H1 (cell line): Measurements from ENCODE around the gene ZNF223. TPM values are rescaled to one million over a fixed set of nuclear protein-coding genes. Genes with fewer than 3 reads are reported as not detected.

ENCODE experiments used
- ASH2L ChIP-seq: fragments of 200-600, 300-600 bp; sonication (generic); IDR thresholded peaks from one replicate; pipeline ENCODE4 v1.7.1; 2017; ENCODE audit warnings: low read length
- BCL11A ChIP-seq, 2 experiments: IDR thresholded peaks; one replicate each; pipeline ENCODE4 v1.6.1; 2011; ENCODE audit warnings: low read depth in 2 of 2, low read length in 2 of 2, mild to moderate bottlenecking in 2 of 2
- EP300 ChIP-seq, 2 experiments: IDR thresholded peaks; 1 replicate in 1 of 2; 2 replicates in 1 of 2; pipeline ENCODE4 v1.6.1; 2011 to 2012; ENCODE audit warnings: low read depth in 2 of 2, low read length in 2 of 2, mild to moderate bottlenecking in 2 of 2, borderline replicate concordance in 1 of 2, inconsistent platforms in 1 of 2, moderate library complexity in 1 of 2
- EZH2 ChIP-seq: fragments of 200-600 bp; sonication (generic); IDR thresholded peaks from 2 replicates; pipeline ENCODE4 v1.7.1; 2012; ENCODE audit warnings: low read depth, mild to moderate bottlenecking, moderate library complexity, low read length, inconsistent platforms; ENCODE audit not compliant: severe bottlenecking
- HDAC2 ChIP-seq, 2 experiments: fragments of 300-600 bp in 1 of 2; sonication (generic) in 1 of 2; IDR thresholded peaks; 2 replicates each; pipeline ENCODE4 v1.6.1; 2011 to 2012; ENCODE audit warnings: low read depth in 2 of 2, low read length in 2 of 2, mild to moderate bottlenecking in 2 of 2, moderate library complexity in 2 of 2, borderline replicate concordance in 1 of 2, inconsistent platforms in 1 of 2
- HDAC6 ChIP-seq: IDR thresholded peaks from one replicate; pipeline ENCODE4 v1.7.1; 2012; ENCODE audit warnings: low read depth, mild to moderate bottlenecking, inconsistent platforms, low read length, moderate library complexity
- JUN ChIP-seq: IDR thresholded peaks from 2 replicates; pipeline ENCODE4 v1.6.1; 2011; ENCODE audit warnings: low read depth, mild to moderate bottlenecking, improper control_type of control experiment, low read length
- JUND ChIP-seq: IDR thresholded peaks from 2 replicates; pipeline ENCODE4 v1.6.1; 2011; ENCODE audit warnings: mild to moderate bottlenecking, improper control_type of control experiment, low read length
- KDM1A ChIP-seq: fragments of 200-600, 300-600 bp; sonication (generic); IDR thresholded peaks from 2 replicates; pipeline ENCODE4 v1.7.1; 2016; ENCODE audit warnings: mild to moderate bottlenecking, low read length, borderline replicate concordance
- KDM4A ChIP-seq: IDR thresholded peaks from one replicate; pipeline ENCODE4 v1.7.1; 2012; ENCODE audit warnings: low read depth, mild to moderate bottlenecking, moderate library complexity, low read length, inconsistent platforms; ENCODE audit not compliant: severe bottlenecking
- KDM5A ChIP-seq: fragments of 200-600 bp; IDR thresholded peaks from 2 replicates; pipeline ENCODE4 v1.7.1; 2012; ENCODE audit warnings: mild to moderate bottlenecking, low read length, inconsistent platforms, mixed read lengths
- MAFK ChIP-seq: IDR thresholded peaks from 2 replicates; pipeline ENCODE4 v1.6.1; 2012; ENCODE audit warnings: low read depth, mild to moderate bottlenecking, improper control_type of control experiment, low read length
- NRF1 ChIP-seq: IDR thresholded peaks from 2 replicates; pipeline ENCODE4 v1.6.1; 2011; ENCODE audit warnings: mild to moderate bottlenecking, low read depth, low read length, improper control_type of control experiment
- RFX5 ChIP-seq: IDR thresholded peaks from 2 replicates; pipeline ENCODE4 v1.6.1; 2011; ENCODE audit warnings: low read depth, low read length, improper control_type of control experiment, borderline replicate concordance
- RXRA ChIP-seq: IDR thresholded peaks from 2 replicates; pipeline ENCODE4 v1.6.1; 2011; ENCODE audit warnings: low read depth, mild to moderate bottlenecking, low read length, moderate library complexity; ENCODE audit not compliant: insufficient read depth
- SIN3A ChIP-seq, 2 experiments: IDR thresholded peaks in 1 of 2; conservative IDR thresholded peaks in 1 of 2; 2 replicates each; pipeline ENCODE4 v1.6.1; 2011 to 2012; ENCODE audit warnings: low read length in 2 of 2, improper control_type of control experiment in 1 of 2, low read depth in 1 of 2, mild to moderate bottlenecking in 1 of 2
- SIRT6 ChIP-seq: IDR thresholded peaks from one replicate; pipeline ENCODE4 v1.7.1; 2012; ENCODE audit warnings: low read length, inconsistent platforms
- SIX5 ChIP-seq: IDR thresholded peaks from 2 replicates; pipeline ENCODE4 v1.6.1; 2011; ENCODE audit warnings: mild to moderate bottlenecking, low read depth, low read length
- SP1 ChIP-seq: IDR thresholded peaks from 2 replicates; pipeline ENCODE4 v1.6.1; 2011; ENCODE audit warnings: low read depth, low read length
- SRF ChIP-seq: IDR thresholded peaks from 2 replicates; pipeline ENCODE4 v1.6.1; 2011; ENCODE audit warnings: mild to moderate bottlenecking, low read depth, low read length, moderate library complexity
- SUZ12 ChIP-seq: fragments of 200-600 bp; sonication (generic); IDR thresholded peaks from 2 replicates; pipeline ENCODE4 v1.6.1; 2012; ENCODE audit warnings: mild to moderate bottlenecking, inconsistent platforms, low read length, moderate library complexity, mixed read lengths
- TAF1 ChIP-seq: IDR thresholded peaks from 2 replicates; pipeline ENCODE4 v1.6.1; 2011; ENCODE audit warnings: mild to moderate bottlenecking, low read depth, low read length
- TCF12 ChIP-seq: IDR thresholded peaks from 2 replicates; pipeline ENCODE4 v1.6.1; 2011; ENCODE audit warnings: low read depth, mild to moderate bottlenecking, low read length
- polyA plus RNA-seq, 7 experiments: library from polyadenylated mRNA; depleted of rRNA in 3 of 7; stranded (reverse) in 5 of 7; unstranded in 2 of 7; fragments of >200 nt in 5 of 7; fragments of 200-250 nt in 2 of 7; gene quantifications; 1 replicate in 5 of 7; 2 replicates in 1 of 7; 4 replicates in 1 of 7; pipeline versions ENCODE4 v1.2.1 to v1.2.3, GENCODE V29; 2011 to 2013; ENCODE audit warnings: missing spikeins in 2 of 7, mixed read lengths in 2 of 7
- total RNA-seq: library from RNA; stranded (reverse); fragmentation: NEBNext Ultra II Directional; extraction: Animal tissue kit (Norgen Biotek cat#: 25700); gene quantifications from 2 replicates; pipeline ENCODE4 v1.2.1, GENCODE V29; 2021

ZNF223 gene
- total and polyA plus RNA-seq, 2 of the 8 experiments (the other 6 are each of a cell fraction or from before 2014, with no cell fraction given) = 1.7 to 4.3 TPM

DNA sequence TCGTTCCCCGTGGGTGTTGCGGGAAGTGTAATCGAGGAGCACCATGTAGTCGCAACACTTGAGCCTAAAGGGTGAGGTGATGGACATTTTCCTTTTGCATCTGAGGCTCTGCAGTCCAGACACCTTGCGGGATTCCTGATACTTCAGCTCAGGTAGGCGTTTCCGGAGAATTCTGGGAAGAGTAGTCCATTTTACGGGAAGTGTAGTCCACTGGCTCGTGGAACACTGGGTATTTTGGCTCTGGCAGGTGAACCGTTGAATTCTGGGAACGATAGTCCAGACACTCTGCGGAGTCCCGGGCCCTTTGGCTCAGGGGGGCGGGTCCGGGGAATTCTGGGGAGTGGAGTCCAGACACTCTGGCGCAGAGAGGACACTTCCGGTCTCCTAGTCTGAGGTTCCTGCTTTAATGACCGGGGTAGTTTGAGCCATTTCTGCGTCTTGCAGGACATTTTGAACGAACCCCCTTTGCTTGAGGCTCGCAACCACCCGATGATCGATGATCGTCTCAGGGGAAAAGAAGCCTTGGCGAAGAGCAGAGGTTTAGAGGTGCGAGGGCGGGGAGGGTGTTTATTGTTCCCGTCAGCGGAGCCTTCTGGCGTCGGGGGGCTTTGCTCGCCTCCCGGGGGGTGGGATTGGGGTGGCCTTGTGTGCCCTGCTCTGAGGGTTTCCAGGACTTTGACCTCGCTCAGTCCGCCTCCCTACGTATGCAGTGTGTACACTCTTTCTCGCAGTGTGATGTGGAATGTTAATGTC, at the start of gene ZNF223 (continued):
- TF ChIP-seq MAFK = no peak
- TF ChIP-seq RXRA = no peak
- no peak for TF ChIP-seq SIN3A (conservative IDR thresholded peaks at IDR 0.05 in 1 of 2, IDR thresholded peaks at IDR 0.05 in 1 of 2; ENCODE audit: low read depth in 1 of 2, low read length in 2 of 2)
- TF ChIP-seq KDM1A = no peak
- no peak for TF ChIP-seq EZH2
- TF ChIP-seq TAF1 = peak; percentile 68; the same call in 1 of the 2 replicates
- TF ChIP-seq HDAC6 = no peak
- no peak for TF ChIP-seq HDAC2 (IDR thresholded peaks at IDR 0.05; ENCODE audit: borderline replicate concordance in 1 of 2, low read depth in 2 of 2, low read length in 2 of 2)
- no peak for TF ChIP-seq EP300 (IDR thresholded peaks at IDR 0.05; ENCODE audit: borderline replicate concordance in 1 of 2, low read depth in 2 of 2, low read length in 2 of 2)
- TF ChIP-seq BCL11A (IDR thresholded peaks at IDR 0.05; ENCODE audit: low read depth in 2 of 2, low read length in 2 of 2) = no peak
- no peak for TF ChIP-seq NRF1
- TF ChIP-seq KDM4A = peak; percentile 69
- no peak for TF ChIP-seq ASH2L
- no peak for TF ChIP-seq TCF12
- TF ChIP-seq JUND = no peak
- no peak for TF ChIP-seq SRF
- TF ChIP-seq KDM5A = no peak
- TF ChIP-seq RFX5 = no peak
- no peak for TF ChIP-seq SUZ12
- TF ChIP-seq SIRT6 = no peak
- 0 out of 2 replicates have a peak, but pooled peaks have one; percentile 22 for TF ChIP-seq SP1
- TF ChIP-seq SIX5 = peak; percentile 93
- no peak for TF ChIP-seq JUN
